ENCODE data around the gene FLII. TPM values are rescaled to one million over a fixed set of nuclear protein-coding genes. Genes with fewer than 3 reads are reported as not detected.

FLII gene
- total RNA-seq, 1 donor from 2014 or later: 275 TPM

DNA sequence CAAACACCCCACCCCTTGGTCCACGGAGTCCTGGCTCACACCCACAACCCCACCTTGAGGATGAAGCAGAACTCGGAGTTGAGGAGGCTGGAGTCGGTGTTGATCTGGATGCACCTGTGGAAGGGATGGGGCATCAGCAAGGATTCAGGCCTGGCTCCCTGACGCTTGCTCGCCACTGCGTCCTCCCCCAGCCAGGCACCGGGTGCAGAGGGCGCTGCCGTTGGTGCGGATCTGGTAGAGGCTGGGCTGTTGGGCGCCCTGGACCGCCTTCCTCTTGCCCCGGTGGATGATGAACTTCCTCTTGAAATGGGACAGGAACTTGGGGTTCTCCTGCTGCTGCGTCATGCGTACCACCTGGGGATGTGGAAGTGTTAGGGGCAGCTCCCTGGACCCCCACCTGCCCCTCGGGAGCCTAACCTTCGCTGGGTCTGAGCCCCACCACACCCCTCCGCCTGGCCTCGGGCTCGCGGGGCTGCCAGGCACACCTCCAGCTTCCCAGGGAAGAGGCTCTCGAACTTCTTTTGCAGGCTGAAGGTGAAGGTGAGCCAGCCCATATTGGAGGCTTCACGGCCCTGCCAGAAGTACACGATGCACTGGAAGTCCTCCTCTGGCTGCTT lies 12.3 kb downstream of the FLII start:
- DNase-seq: no peak
- H3K27ac Mint-ChIP-seq: no peak overlapping the region
- no peak overlapping the region for H3K4me3 Mint-ChIP-seq
- intact Hi-C loops (cut with micrococcal nuclease): no loop called here
- H3K9me3 Mint-ChIP-seq: no peaks in the 10 kb centered on the region
- H3K4me1 Mint-ChIP-seq: peaks cover 6% of the 10 kb centered on the region
- H3K36me3 Mint-ChIP-seq (ENCODE audit: low read depth): peaks cover 37% of the 10 kb centered on the region
- H3K27me3 Mint-ChIP-seq: no peaks in the 10 kb centered on the region

DNA sequence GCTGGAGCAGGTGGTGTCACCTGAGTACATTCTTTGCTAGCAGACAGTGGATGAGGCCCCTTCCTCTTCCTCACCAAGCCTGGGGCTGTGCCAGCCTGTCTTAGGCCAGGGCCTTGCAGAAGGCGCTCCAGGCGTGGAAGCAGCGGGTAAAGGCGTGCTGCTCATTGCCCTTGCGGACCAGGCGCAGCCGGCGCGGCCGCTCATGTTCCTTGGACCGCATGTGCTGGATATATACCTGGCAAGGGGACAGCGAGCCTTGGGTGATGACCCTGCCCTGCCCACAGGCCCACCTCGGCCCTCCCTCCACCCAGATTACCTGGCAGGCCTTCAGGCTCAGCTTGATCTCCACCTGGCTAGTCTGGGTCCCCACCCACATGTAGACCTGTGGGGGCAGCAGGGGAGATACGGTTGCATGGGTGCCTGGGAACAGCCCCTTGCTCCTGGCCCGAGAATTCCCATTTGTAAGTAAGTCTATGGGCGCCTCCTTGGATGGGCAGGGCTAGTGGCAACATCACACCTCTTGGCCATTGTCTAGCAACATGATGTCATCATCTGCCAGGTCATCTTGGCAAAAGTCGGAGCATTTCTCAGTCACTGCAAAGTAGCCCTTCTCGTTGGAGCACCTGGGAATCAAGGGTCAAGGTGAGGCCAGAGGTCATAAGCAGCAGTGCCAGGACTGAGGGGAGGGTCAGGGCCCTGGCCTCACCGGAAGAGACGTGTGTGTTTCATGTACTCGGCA lies 13.3 kb downstream of the FLII start:
- intact Hi-C loops (cut with micrococcal nuclease): no loop called here
- no peak for DNase-seq
- H3K27ac Mint-ChIP-seq: no peak overlapping the region
- peaks cover 4% of the 10 kb centered on the region for H3K4me1 Mint-ChIP-seq
- no peaks in the 10 kb centered on the region for H3K9me3 Mint-ChIP-seq
- peaks cover 31% of the 10 kb centered on the region for H3K36me3 Mint-ChIP-seq (ENCODE audit: low read depth)
- H3K4me3 Mint-ChIP-seq: no peak overlapping the region
- no peaks in the 10 kb centered on the region for H3K27me3 Mint-ChIP-seq

- H3K27me3 Mint-ChIP-seq: no peaks in the 10 kb centered on the region
- H3K4me3 Mint-ChIP-seq: no peak overlapping the region
- DNase-seq: no peak
- H3K4me1 Mint-ChIP-seq: no peaks in the 10 kb centered on the region
- no peak overlapping the region for H3K27ac Mint-ChIP-seq
- peaks cover 11% of the 10 kb centered on the region for H3K36me3 Mint-ChIP-seq (ENCODE audit: low read depth)
- no peaks in the 10 kb centered on the region for H3K9me3 Mint-ChIP-seq
- intact Hi-C loops (cut with micrococcal nuclease): no loop called here
These were observed 17.2 kb downstream of the FLII start for GRCh38 chr17:18241229-18241871.

DNA sequence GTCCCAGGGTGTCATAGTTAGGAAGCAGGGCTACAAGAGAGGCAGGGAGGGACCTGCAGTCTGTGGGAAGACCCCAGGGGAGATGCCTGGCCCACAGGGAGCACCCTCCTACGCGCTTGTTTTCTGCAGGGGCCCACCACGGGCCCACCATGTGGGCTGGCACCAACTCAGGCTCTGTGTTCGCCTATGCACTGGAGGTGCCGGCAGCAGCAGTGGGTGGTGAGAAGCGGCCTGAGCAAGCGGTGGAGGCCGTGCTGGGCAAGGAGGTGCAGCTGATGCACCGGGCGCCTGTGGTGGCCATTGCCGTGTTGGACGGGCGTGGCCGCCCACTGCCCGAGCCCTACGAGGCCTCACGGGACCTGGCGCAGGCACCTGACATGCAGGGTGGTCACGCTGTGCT lies 18.1 kb downstream of the FLII start:
- no peak overlapping the region for H3K4me3 Mint-ChIP-seq
- H3K9me3 Mint-ChIP-seq: no peaks in the 10 kb centered on the region
- no peak for DNase-seq
- no peak overlapping the region for H3K27ac Mint-ChIP-seq
- no peaks in the 10 kb centered on the region for H3K27me3 Mint-ChIP-seq
- intact Hi-C loops (cut with micrococcal nuclease): no loop called here
- H3K4me1 Mint-ChIP-seq: peaks cover 6% of the 10 kb centered on the region
- peaks cover 10% of the 10 kb centered on the region for H3K36me3 Mint-ChIP-seq (ENCODE audit: low read depth)

- intact Hi-C loops (cut with micrococcal nuclease): no loop called here
- H3K4me3 Mint-ChIP-seq: no peak overlapping the region
- no peak for DNase-seq
These were observed 20.2 kb downstream of the FLII start for GRCh38 chr17:18238299-18238698.

DNA sequence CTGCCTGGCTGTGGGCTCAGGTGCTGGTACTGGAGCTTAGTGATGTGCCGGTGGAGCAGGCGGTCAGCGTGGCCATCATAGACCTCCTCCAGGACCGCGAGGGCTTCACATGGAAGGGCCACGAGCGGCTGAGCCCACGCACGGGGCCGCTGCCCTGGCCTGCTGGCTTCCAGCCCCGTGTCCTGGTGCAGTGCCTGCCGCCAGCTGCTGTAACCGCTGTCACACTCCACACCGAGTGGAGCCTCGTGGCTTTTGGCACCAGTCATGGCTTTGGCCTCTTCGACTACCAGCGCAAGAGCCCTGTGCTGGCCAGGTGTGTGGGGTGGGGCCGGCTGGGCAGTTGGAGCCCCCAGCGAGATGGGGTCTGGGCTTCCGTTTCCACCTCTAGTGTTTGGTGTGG lies 21.1 kb downstream of the FLII start:
- H3K9me3 Mint-ChIP-seq: no peaks in the 10 kb centered on the region
- no peak overlapping the region for H3K4me3 Mint-ChIP-seq
- H3K4me1 Mint-ChIP-seq: peaks cover 6% of the 10 kb centered on the region
- no peaks in the 10 kb centered on the region for H3K27me3 Mint-ChIP-seq
- no peak for DNase-seq
- H3K36me3 Mint-ChIP-seq (ENCODE audit: low read depth): peaks cover 4% of the 10 kb centered on the region
- no peak overlapping the region for H3K27ac Mint-ChIP-seq
- intact Hi-C loops (cut with micrococcal nuclease): no loop called here

More at GRCh38 chr17:18238299-18238698, 20.2 kb downstream of the FLII start:
- Mint-ChIP-seq H3K9me3 (no peaks in the 10 kb centered on the region), H3K27ac (no peak overlapping the region), H3K4me1 (peaks cover 6% of the 10 kb centered on the region), H3K27me3 (no peaks in the 10 kb centered on the region), H3K36me3 (ENCODE audit: low read depth) (peaks cover 7% of the 10 kb centered on the region)

- peaks cover 6% of the 10 kb centered on the region for H3K4me1 Mint-ChIP-seq
- intact Hi-C loops (cut with micrococcal nuclease): no loop called here
- H3K4me3 Mint-ChIP-seq: no peak overlapping the region
- H3K9me3 Mint-ChIP-seq: no peaks in the 10 kb centered on the region
- peaks cover 4% of the 10 kb centered on the region for H3K36me3 Mint-ChIP-seq (ENCODE audit: low read depth)
- no peaks in the 10 kb centered on the region for H3K27me3 Mint-ChIP-seq
- H3K27ac Mint-ChIP-seq: no peak overlapping the region
- DNase-seq: no peak
These were observed 22.0 kb downstream of the FLII start for GRCh38 chr17:18236494-18236893.

- Mint-ChIP-seq H3K36me3 (ENCODE audit: low read depth) (peaks cover 2% of the 10 kb centered on the region), H3K4me1 (peaks cover 6% of the 10 kb centered on the region), H3K27me3 (no peaks in the 10 kb centered on the region), H3K9me3 (no peaks in the 10 kb centered on the region), H3K27ac (peak overlapping the region; percentile 58), H3K4me3 (no peak overlapping the region)
- intact Hi-C loops (cut with micrococcal nuclease): no loop called here
- no peak for DNase-seq
These were observed 22.7 kb downstream of the FLII start for GRCh38 chr17:18235743-18236256.

- no peak overlapping the region for H3K27ac Mint-ChIP-seq
- H3K36me3 Mint-ChIP-seq (ENCODE audit: low read depth): peaks cover 2% of the 10 kb centered on the region
- no peak overlapping the region for H3K4me3 Mint-ChIP-seq
- H3K27me3 Mint-ChIP-seq: no peaks in the 10 kb centered on the region
- intact Hi-C loops (cut with micrococcal nuclease): no loop called here
- no peaks in the 10 kb centered on the region for H3K9me3 Mint-ChIP-seq
- H3K4me1 Mint-ChIP-seq: peaks cover 6% of the 10 kb centered on the region
- DNase-seq: no peak
These were observed 23.6 kb downstream of the FLII start for GRCh38 chr17:18234853-18235380.

- H3K27me3 Mint-ChIP-seq: no peaks in the 10 kb centered on the region
- H3K4me1 Mint-ChIP-seq: peaks cover 6% of the 10 kb centered on the region
- H3K27ac Mint-ChIP-seq: no peak overlapping the region
- no peak overlapping the region for H3K4me3 Mint-ChIP-seq
- no peak for DNase-seq
- intact Hi-C loops (cut with micrococcal nuclease): no loop called here
- no peaks in the 10 kb centered on the region for H3K36me3 Mint-ChIP-seq (ENCODE audit: low read depth)
- no peaks in the 10 kb centered on the region for H3K9me3 Mint-ChIP-seq
These were observed 24.6 kb downstream of the FLII start for GRCh38 chr17:18233803-18234518.

GRCh38 chr17:18231164-18231563 lies 27.4 kb downstream of the FLII start:
- H3K36me3 Mint-ChIP-seq (ENCODE audit: low read depth): no peaks in the 10 kb centered on the region
- no peak overlapping the region for H3K27ac Mint-ChIP-seq
- H3K27me3 Mint-ChIP-seq: no peaks in the 10 kb centered on the region
- H3K4me1 Mint-ChIP-seq: peaks cover 20% of the 10 kb centered on the region
- no peaks in the 10 kb centered on the region for H3K9me3 Mint-ChIP-seq
- intact Hi-C loops (cut with micrococcal nuclease): no loop called here
- DNase-seq: no peak
- H3K4me3 Mint-ChIP-seq: no peak overlapping the region

DNA sequence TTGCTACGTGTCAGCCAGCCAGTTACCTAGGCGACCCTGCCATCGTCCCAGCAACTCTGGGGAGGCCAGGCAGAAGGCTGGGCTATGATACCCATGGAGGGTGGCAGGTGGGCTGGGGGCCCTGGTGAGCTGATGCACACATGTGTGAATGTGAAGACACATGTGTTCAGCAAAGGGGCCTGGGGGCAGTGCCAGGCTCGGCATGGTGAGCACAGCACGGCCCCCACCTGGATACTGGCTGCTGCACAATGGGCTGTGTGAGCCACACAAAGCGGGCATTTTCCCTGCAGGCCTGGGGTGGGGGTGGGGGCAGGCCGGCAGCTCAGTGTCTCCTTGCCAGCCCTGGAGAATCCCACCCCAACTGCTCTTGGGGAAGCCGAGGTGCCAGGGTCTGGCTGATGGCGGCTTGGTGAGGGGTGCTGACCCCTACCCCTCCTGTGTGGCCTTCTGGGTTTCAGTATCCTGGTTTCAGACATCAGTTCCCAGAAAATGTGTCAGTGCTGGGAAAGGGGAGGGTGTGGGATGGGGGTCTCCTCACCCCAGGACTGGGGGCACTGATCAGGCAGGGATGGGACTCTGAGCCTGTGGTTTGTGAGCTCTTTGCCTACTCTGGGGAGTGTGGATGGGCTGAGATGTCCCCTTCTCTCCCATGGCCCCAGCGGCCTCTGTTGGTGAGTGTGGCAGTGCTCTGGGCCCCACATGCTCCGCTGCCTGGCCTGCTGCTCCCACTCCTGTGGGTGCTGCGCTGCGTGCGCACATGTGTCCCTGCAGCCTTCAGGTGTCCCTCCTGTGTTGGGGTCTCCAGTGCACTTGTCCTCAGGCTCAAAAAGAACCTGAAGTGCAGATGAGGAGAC lies 28.0 kb downstream of the FLII start:
- Mint-ChIP-seq H3K9me3 (no peaks in the 10 kb centered on the region), H3K36me3 (ENCODE audit: low read depth) (peaks cover 3% of the 10 kb centered on the region)
- intact Hi-C loops (cut with micrococcal nuclease): no loop called here

GRCh38 chr17:18229771-18230170 lies 28.8 kb downstream of the FLII start:
- intact Hi-C loops (cut with micrococcal nuclease): loop anchor here (5.0 kb wide), 1 partner anchor 87 kb away; no protein-coding TSS in a partner anchor
- H3K4me3 Mint-ChIP-seq: no peak overlapping the region
- peaks cover 3% of the 10 kb centered on the region for H3K36me3 Mint-ChIP-seq (ENCODE audit: low read depth)

More for the DNA sequence above, 28.0 kb downstream of the FLII start:
- no peak for DNase-seq
- Mint-ChIP-seq H3K4me1 (peaks cover 17% of the 10 kb centered on the region), H3K27ac (no peak overlapping the region), H3K27me3 (peaks cover 2% of the 10 kb centered on the region), H3K4me3 (no peak overlapping the region)

More at GRCh38 chr17:18229771-18230170, 28.8 kb downstream of the FLII start:
- H3K4me1 Mint-ChIP-seq: peaks cover 19% of the 10 kb centered on the region
- H3K27me3 Mint-ChIP-seq: peaks cover 2% of the 10 kb centered on the region
- H3K27ac Mint-ChIP-seq: no peak overlapping the region
- no peak for DNase-seq
- H3K9me3 Mint-ChIP-seq: no peaks in the 10 kb centered on the region
